KMS-11 (cell line): ENCODE measurements around the gene CHST11.

ENCODE experiments used
- H2AFZ ChIP-seq: fragments of 200-600 bp; sonication (generic); 2 replicates; pipeline ENCODE4 v1.6.1; 2016; ENCODE audit warnings: antibody characterized with exemption, mixed run types, low read depth
- H3K27ac ChIP-seq: fragments of 200-600 bp; sonication (generic); 2 replicates; pipeline ENCODE4 v1.6.1; 2016; ENCODE audit warnings: mild to moderate bottlenecking, mixed run types
- H3K27me3 ChIP-seq: fragments of 200-600 bp; sonication (generic); 2 replicates; pipeline ENCODE4 v1.6.1; 2017; ENCODE audit warnings: mild to moderate bottlenecking, low read depth, mixed run types, moderate library complexity; ENCODE audit not compliant: insufficient read depth
- H3K36me3 ChIP-seq: fragments of 200-600 bp; sonication (generic); 2 replicates; pipeline ENCODE4 v1.6.1; 2017; ENCODE audit warnings: mild to moderate bottlenecking, mixed run types; ENCODE audit not compliant: insufficient read depth
- H3K4me1 ChIP-seq: fragments of 200-600 bp; sonication (generic); 2 replicates; pipeline ENCODE4 v1.6.1; 2016; ENCODE audit warnings: mild to moderate bottlenecking, low read depth, mixed run types; ENCODE audit not compliant: poor library complexity, severe bottlenecking
- H3K4me2 ChIP-seq: fragments of 200-600 bp; sonication (generic); 2 replicates; pipeline ENCODE4 v1.7.0; 2016; ENCODE audit warnings: mild to moderate bottlenecking, mixed run types
- H3K4me3 ChIP-seq: fragments of 200-600 bp; sonication (generic); IDR thresholded peaks from 2 replicates; pipeline ENCODE4 v1.6.1; 2017; ENCODE audit warnings: low read depth, low read length, mixed read lengths; ENCODE audit not compliant: insufficient read depth
- H3K79me2 ChIP-seq: fragments of 200-600 bp; sonication (generic); 2 replicates; pipeline ENCODE4 v1.6.1; 2016; ENCODE audit warnings: low read depth, mixed run types; ENCODE audit not compliant: insufficient read depth
- H3K9ac ChIP-seq: fragments of 200-600 bp; sonication (generic); 2 replicates; pipeline ENCODE4 v1.6.1; 2016; ENCODE audit warnings: mild to moderate bottlenecking, mixed run types
- H4K20me1 ChIP-seq: fragments of 200-600 bp; sonication (generic); 2 replicates; pipeline ENCODE4 v1.6.1; 2016; ENCODE audit warnings: mild to moderate bottlenecking, mixed run types; ENCODE audit not compliant: insufficient read depth
- CTCF ChIP-seq: fragments of 200-600 bp; sonication (generic); conservative IDR thresholded peaks from 2 replicates; pipeline ENCODE4 v1.6.1; 2017; ENCODE audit warnings: low read depth, mild to moderate bottlenecking, antibody characterized with exemption, low read length, moderate library complexity, mixed read lengths

CHST11 gene

GRCh38 chr12:104423273-104423672 is 33.5 kb upstream of the CHST11 start:
- Histone ChIP-seq H3K4me3 (no peak overlapping the region), H4K20me1 (no peaks in the 10 kb centered on the region), H3K4me2 (no peak overlapping the region), H3K27me3 (no peaks in the 10 kb centered on the region), H3K36me3 (no peaks in the 10 kb centered on the region), H3K79me2 (no peaks in the 10 kb centered on the region), H3K4me1 (no peaks in the 10 kb centered on the region), H3K27ac (no peak overlapping the region), H3K9ac (no peak overlapping the region), H2AFZ (no peak overlapping the region)
- no peak for TF ChIP-seq CTCF

DNA sequence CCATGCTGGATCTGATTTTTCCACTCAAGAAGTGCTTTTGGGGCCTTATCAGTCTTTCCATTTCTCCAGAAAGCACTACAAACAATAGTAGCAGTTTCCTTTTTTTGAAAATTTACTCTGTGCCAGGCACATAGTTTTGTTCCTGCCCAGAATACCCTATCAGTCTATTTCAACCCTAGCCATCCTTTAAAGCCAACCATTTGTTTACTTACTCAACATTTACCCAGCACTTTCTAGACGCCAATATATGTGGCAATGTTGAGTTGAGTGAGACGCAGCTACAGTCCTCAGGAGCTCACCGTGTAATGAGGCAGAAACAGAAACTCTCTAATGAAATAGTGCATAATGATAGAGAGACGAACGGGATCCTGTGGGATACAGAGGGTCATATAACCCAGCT is 32.9 kb upstream of the CHST11 start:
- no peak overlapping the region for H3K4me2 ChIP-seq
- H3K4me1 ChIP-seq = no peaks in the 10 kb centered on the region
- no peaks in the 10 kb centered on the region for H3K27me3 ChIP-seq
- no peak overlapping the region for H2AFZ ChIP-seq
- no peaks in the 10 kb centered on the region for H4K20me1 ChIP-seq
- H3K27ac ChIP-seq = no peak overlapping the region
- no peaks in the 10 kb centered on the region for H3K36me3 ChIP-seq
- H3K79me2 ChIP-seq = no peaks in the 10 kb centered on the region
- H3K9ac ChIP-seq = no peak overlapping the region
- no peak overlapping the region for H3K4me3 ChIP-seq
- no peak for TF ChIP-seq CTCF

DNA sequence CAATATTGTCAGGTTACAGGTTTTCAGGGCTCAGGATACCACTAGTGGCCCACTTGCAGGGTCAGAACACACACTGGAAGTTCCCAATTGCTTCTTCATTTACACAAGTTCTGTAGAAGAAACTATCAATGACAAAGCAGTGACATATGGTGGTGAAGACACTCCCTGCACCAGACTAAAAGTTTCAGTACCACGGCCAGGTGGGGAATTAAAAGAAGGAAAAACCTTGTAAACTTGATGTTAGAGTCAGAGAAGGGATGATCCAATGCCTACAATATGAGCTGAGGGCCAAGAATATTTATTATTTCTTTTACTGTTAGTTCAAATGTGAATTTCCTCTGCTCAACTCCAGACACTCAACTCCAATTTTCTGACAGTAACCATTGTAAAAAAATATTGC is 31.8 kb upstream of the CHST11 start:
- no peak for TF ChIP-seq CTCF
- Histone ChIP-seq H3K4me3 (no peak overlapping the region), H3K27ac (no peak overlapping the region), H4K20me1 (no peaks in the 10 kb centered on the region), H3K79me2 (no peaks in the 10 kb centered on the region), H3K9ac (no peak overlapping the region), H3K36me3 (no peaks in the 10 kb centered on the region), H2AFZ (no peak overlapping the region), H3K4me1 (no peaks in the 10 kb centered on the region), H3K27me3 (no peaks in the 10 kb centered on the region), H3K4me2 (no peak overlapping the region)

DNA sequence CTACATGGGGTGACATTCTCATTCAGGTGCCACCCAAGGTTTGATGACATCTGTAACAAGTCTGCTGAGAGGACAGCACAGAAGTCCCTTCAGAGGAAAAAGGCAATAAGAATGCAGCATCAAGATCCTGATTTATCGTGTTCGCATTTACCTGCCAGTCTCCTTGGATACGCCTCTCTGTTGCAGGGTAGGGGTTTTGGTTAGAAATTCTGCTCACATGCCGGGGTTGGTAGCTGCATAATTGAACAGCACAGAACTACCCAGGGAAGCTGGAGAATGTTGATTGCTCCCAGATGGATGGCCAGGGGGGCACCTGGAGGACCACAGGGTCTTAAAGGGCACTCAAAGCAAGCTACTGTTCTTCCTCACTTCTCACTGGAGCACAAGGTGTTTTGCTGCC is 31.1 kb upstream of the CHST11 start:
- Histone ChIP-seq H3K27me3 (no peaks in the 10 kb centered on the region), H3K4me1 (no peaks in the 10 kb centered on the region), H3K79me2 (no peaks in the 10 kb centered on the region), H4K20me1 (no peaks in the 10 kb centered on the region), H3K4me3 (no peak overlapping the region), H3K36me3 (no peaks in the 10 kb centered on the region), H3K4me2 (no peak overlapping the region), H2AFZ (no peak overlapping the region), H3K9ac (no peak overlapping the region), H3K27ac (no peak overlapping the region)
- TF ChIP-seq CTCF = no peak
